Posterior vena cava (tissue), 2 donors: ENCODE results near the gene PYGO1. TPM values are rescaled to one million over a fixed set of nuclear protein-coding genes. Genes with fewer than 3 reads are reported as not detected.

ENCODE experiments used
- DNase-seq: peaks from one replicate; pipeline ENCODE4 v3.0.0-alpha.2; 2020; ENCODE audit warnings: low spot score
- intact Hi-C, 2 donors: fragments of 100-400 bp; cut with DNase I; formaldehyde crosslinking; loops; one replicate each; pipeline versions ENCODE4 v1.14.1 to v1.14.2; 2022 to 2023
- total RNA-seq, 2 donors: library from RNA; stranded (reverse); fragmentation: NEBNext Ultra II Directional; extraction: Animal tissue kit (Norgen Biotek cat#: 25700); gene quantifications; one replicate each; pipeline ENCODE4 v1.2.1, GENCODE V29; 2021
- donor health status: DM: yes; HTN: yes; CAD: no.
- donor health status: DM: yes; HTN: yes; CAD: no.

Gene PYGO1
- total RNA-seq, 2 donors from 2014 or later: 12.5 to 15.4 TPM

- no peak for DNase-seq
- intact Hi-C loops: no loop called here
Measured at GRCh38 chr15:55576943-55577342, 11.2 kb downstream of the PYGO1 start.

GRCh38 chr15:55574096-55574495, 14.0 kb downstream of the PYGO1 start:
- intact Hi-C loops: no loop called here
- no peak for DNase-seq

- DNase-seq: no peak
- intact Hi-C loops: no loop called here
Measured at GRCh38 chr15:55573224-55573623, 14.9 kb downstream of the PYGO1 start.

- DNase-seq: no peak
- intact Hi-C loops: no loop called here
Measured at GRCh38 chr15:55564347-55565145, 23.6 kb downstream of the PYGO1 start.

GRCh38 chr15:55562601-55563000, 25.5 kb downstream of the PYGO1 start:
- DNase-seq: no peak
- intact Hi-C loops: no loop called here

GRCh38 chr15:55555089-55555488, 33.1 kb downstream of the PYGO1 start:
- intact Hi-C loops: no loop called here
- no peak for DNase-seq

GRCh38 chr15:55552926-55553325, 35.2 kb downstream of the PYGO1 start:
- intact Hi-C loops: no loop called here
- peak; percentile 82 for DNase-seq

- intact Hi-C loops: no loop called here
- no peak for DNase-seq
Measured at GRCh38 chr15:55552451-55552850, 35.7 kb downstream of the PYGO1 start.

- intact Hi-C loops: no loop called here
- DNase-seq: no peak
Measured at GRCh38 chr15:55549305-55549704, 38.8 kb downstream of the PYGO1 start.

GRCh38 chr15:55546718-55547117, 41.4 kb downstream of the PYGO1 start:
- no peak for DNase-seq
- intact Hi-C loops: no loop called here

- no peak for DNase-seq
- intact Hi-C loops: no loop called here
Measured at GRCh38 chr15:55535436-55535835, 52.7 kb downstream of the PYGO1 start.

- no peak for DNase-seq
Measured at GRCh38 chr15:55532944-55533343, 55.2 kb downstream of the PYGO1 start.

GRCh38 chr15:55530861-55531313, 57.3 kb downstream of the PYGO1 start:
- intact Hi-C loops: no loop called here
- DNase-seq: no peak

More at GRCh38 chr15:55532944-55533343, 55.2 kb downstream of the PYGO1 start:
- intact Hi-C loops: no loop called here

GRCh38 chr15:55528812-55529211, 59.3 kb downstream of the PYGO1 start:
- no peak for DNase-seq
- intact Hi-C loops: no loop called here

GRCh38 chr15:55527150-55527549, 61.0 kb downstream of the PYGO1 start:
- intact Hi-C loops: no loop called here
- no peak for DNase-seq

- intact Hi-C loops: no loop called here
- DNase-seq: no peak
Measured at GRCh38 chr15:55526559-55527036, 61.5 kb downstream of the PYGO1 start.

- no peak for DNase-seq
- intact Hi-C loops: no loop called here
Measured at GRCh38 chr15:55522742-55523450, 65.2 kb downstream of the PYGO1 start.

GRCh38 chr15:55518641-55519040, 69.5 kb downstream of the PYGO1 start:
- intact Hi-C loops: no loop called here
- DNase-seq: no peak

- DNase-seq: no peak
- intact Hi-C loops: no loop called here
Measured at GRCh38 chr15:55518009-55518408, 70.1 kb downstream of the PYGO1 start.

GRCh38 chr15:55515991-55516776, 72.0 kb downstream of the PYGO1 start:
- DNase-seq: no peak
- intact Hi-C loops: no loop called here
